GM12874 (cell line): ENCODE measurements around the gene STXBP1.

Source experiments
- TF ChIP-seq, protein P1 (sequence below): IDR thresholded peaks from 2 replicates; pipeline ENCODE4 v1.5.1; 2011; ENCODE audit warnings: low read depth, mild to moderate bottlenecking, control low read depth, low read length, moderate library complexity; ENCODE audit not compliant: insufficient read depth

STXBP1 gene

GRCh38 chr9:127654619-127655018, 42.5 kb downstream of the STXBP1 start:
- TF ChIP-seq, protein P1, sequence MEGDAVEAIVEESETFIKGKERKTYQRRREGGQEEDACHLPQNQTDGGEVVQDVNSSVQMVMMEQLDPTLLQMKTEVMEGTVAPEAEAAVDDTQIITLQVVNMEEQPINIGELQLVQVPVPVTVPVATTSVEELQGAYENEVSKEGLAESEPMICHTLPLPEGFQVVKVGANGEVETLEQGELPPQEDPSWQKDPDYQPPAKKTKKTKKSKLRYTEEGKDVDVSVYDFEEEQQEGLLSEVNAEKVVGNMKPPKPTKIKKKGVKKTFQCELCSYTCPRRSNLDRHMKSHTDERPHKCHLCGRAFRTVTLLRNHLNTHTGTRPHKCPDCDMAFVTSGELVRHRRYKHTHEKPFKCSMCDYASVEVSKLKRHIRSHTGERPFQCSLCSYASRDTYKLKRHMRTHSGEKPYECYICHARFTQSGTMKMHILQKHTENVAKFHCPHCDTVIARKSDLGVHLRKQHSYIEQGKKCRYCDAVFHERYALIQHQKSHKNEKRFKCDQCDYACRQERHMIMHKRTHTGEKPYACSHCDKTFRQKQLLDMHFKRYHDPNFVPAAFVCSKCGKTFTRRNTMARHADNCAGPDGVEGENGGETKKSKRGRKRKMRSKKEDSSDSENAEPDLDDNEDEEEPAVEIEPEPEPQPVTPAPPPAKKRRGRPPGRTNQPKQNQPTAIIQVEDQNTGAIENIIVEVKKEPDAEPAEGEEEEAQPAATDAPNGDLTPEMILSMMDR, result no peak

GRCh38 chr9:127658428-127658827, 46.4 kb downstream of the STXBP1 start:
- TF ChIP-seq, protein P1, result no peak

GRCh38 chr9:127660886-127661741, 49.0 kb downstream of the STXBP1 start:
- TF ChIP-seq, protein P1, result no peak

- TF ChIP-seq, protein P1, result no peak
Measured at GRCh38 chr9:127662617-127663016, 50.5 kb downstream of the STXBP1 start.

- TF ChIP-seq, protein P1, result no peak
Measured at GRCh38 chr9:127664324-127664677, 52.2 kb downstream of the STXBP1 start.

- TF ChIP-seq, protein P1, result no peak
Measured at GRCh38 chr9:127664678-127665507, 52.8 kb downstream of the STXBP1 start.

GRCh38 chr9:127667127-127667844, 55.2 kb downstream of the STXBP1 start:
- TF ChIP-seq, protein P1, result no peak
